Gastrocnemius medialis (tissue), 4 donors: Measurements from ENCODE around the gene NUP205.

Experiments used
- CTCF ChIP-seq, 5 experiments: fragments of 450-650 bp in 3 of 5; fragments of 200-600 bp in 2 of 5; sonication (generic) in 2 of 5; IDR thresholded peaks in 4 of 5; conservative IDR thresholded peaks in 1 of 5; 1 replicate in 4 of 5; 2 replicates in 1 of 5; pipeline ENCODE4 v1.5.1; 2016 to 2019; ENCODE audit warnings: antibody characterized with exemption in 5 of 5, mild to moderate bottlenecking in 3 of 5, moderate library complexity in 3 of 5
- POLR2A ChIP-seq, 2 donors: fragments of 450-650 bp; IDR thresholded peaks; one replicate each; pipeline ENCODE4 v1.6.1; 2017; ENCODE audit warnings: antibody characterized with exemption in 2 of 2, mild to moderate bottlenecking in 2 of 2, moderate library complexity in 2 of 2

- TF ChIP-seq CTCF (IDR thresholded peaks at IDR 0.05 in 4 of 5, conservative IDR thresholded peaks at IDR 0.05 in 1 of 5) (no peak), POLR2A (IDR thresholded peaks at IDR 0.05) (no peak)
These were observed 127.0 kb downstream of the NUP205 start for GRCh38 chr7:135684699-135685098.
